Ascending aorta (tissue), 2 donors: ENCODE data around the gene NOSTRIN. TPM values are rescaled to one million over a fixed set of nuclear protein-coding genes. Genes with fewer than 3 reads are reported as not detected.

Experiments
- DNase-seq, 2 donors: peaks; one replicate each; pipeline ENCODE4 v3.0.0-alpha.2; 2019; ENCODE audit warnings: low spot score in 2 of 2
- H3K27ac ChIP-seq, 2 donors: fragments of 200-600 bp; sonication (generic); one replicate each; pipeline ENCODE4 v1.5.1; 2016 to 2017; ENCODE audit warnings: mild to moderate bottlenecking in 1 of 2
- H3K27me3 ChIP-seq: fragments of 200-600 bp; sonication (generic); one replicate; pipeline ENCODE4 v1.5.1; 2017
- H3K36me3 ChIP-seq, 2 donors: fragments of 200-600 bp; sonication (generic); one replicate each; pipeline ENCODE4 v1.5.1; 2016
- H3K4me1 ChIP-seq, 2 donors: fragments of 200-600 bp; sonication (generic); one replicate each; pipeline ENCODE4 v1.5.1; 2016 to 2017; ENCODE audit warnings: mild to moderate bottlenecking in 1 of 2
- H3K4me3 ChIP-seq, 2 donors: fragments of 200-600 bp; sonication (generic); one replicate each; pipeline ENCODE4 v1.5.1; 2016 to 2017; ENCODE audit warnings: mild to moderate bottlenecking in 1 of 2
- H3K9me3 ChIP-seq, 2 donors: fragments of 200-600 bp; sonication (generic); one replicate each; pipeline ENCODE4 v1.5.1; 2016
- intact Hi-C: fragments of 100-400 bp; cut with DNase I; formaldehyde crosslinking; loops from one replicate; pipeline ENCODE4 v1.15.1; 2023
- total RNA-seq: library from RNA; depleted of rRNA; stranded (reverse); fragments of >200 nt; gene quantifications from one replicate; pipeline ENCODE4 v1.1.0, GENCODE V29; 2016
- TF ChIP-seq, protein P1 (sequence below), 3 experiments: fragments of 200-600 bp in 2 of 3; fragments of 450-650 bp in 1 of 3; sonication (generic) in 2 of 3; IDR thresholded peaks; one replicate each; pipeline ENCODE4 v1.5.1; 2016 to 2019; ENCODE audit warnings: antibody characterized with exemption in 3 of 3, mild to moderate bottlenecking in 1 of 3, moderate library complexity in 1 of 3

The NOSTRIN gene
- total RNA-seq, 1 donor from 2014 or later: 7.8 TPM

DNA sequence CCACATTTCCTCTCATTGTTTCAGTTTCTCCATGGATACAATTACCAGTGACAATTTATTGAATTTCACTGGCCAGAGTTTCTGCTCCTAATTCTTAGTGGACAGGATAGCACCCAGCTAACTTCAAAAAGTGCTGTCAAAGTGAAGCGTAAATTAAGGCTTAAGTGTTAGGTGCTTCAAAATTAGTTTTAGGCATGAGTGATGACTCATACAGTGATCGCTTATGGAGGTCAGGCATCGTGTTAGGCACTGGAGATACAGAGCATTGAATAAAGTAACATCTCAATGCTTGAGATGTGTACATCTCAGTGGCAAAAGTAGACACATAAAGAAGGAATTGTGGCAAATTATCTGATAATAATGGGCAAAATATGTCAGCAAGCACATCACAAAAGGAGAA is 40.8 kb downstream of the NOSTRIN start:
- Histone ChIP-seq H3K27ac (no peak overlapping the region), H3K9me3 (no peaks in the 10 kb centered on the region), H3K27me3 (no peaks in the 10 kb centered on the region), H3K4me3 (no peak overlapping the region), H3K4me1 (no peaks in the 10 kb centered on the region), H3K36me3 (no peaks in the 10 kb centered on the region)
- intact Hi-C loops: no loop called here
- TF ChIP-seq, protein P1, sequence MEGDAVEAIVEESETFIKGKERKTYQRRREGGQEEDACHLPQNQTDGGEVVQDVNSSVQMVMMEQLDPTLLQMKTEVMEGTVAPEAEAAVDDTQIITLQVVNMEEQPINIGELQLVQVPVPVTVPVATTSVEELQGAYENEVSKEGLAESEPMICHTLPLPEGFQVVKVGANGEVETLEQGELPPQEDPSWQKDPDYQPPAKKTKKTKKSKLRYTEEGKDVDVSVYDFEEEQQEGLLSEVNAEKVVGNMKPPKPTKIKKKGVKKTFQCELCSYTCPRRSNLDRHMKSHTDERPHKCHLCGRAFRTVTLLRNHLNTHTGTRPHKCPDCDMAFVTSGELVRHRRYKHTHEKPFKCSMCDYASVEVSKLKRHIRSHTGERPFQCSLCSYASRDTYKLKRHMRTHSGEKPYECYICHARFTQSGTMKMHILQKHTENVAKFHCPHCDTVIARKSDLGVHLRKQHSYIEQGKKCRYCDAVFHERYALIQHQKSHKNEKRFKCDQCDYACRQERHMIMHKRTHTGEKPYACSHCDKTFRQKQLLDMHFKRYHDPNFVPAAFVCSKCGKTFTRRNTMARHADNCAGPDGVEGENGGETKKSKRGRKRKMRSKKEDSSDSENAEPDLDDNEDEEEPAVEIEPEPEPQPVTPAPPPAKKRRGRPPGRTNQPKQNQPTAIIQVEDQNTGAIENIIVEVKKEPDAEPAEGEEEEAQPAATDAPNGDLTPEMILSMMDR (IDR thresholded peaks at IDR 0.05): no peak
- DNase-seq: no peak

DNA sequence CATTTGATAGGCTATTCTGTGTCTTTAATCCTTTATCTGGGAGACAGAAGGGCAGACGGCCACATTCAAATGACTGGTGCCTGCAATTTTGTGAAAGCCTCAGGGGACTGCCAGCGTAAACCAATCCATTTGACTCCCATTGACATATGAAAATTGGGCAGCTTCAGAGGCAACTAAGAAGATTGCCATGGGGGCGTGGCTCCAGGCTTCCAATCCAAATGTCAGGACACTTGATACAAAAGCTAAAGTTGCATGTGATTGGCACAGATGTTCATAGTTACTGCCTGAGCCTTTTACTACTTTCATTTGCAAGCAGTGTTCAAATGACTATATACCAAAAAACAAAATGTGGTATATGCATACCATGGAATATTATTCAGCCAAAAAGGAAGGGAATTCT is 45.8 kb downstream of the NOSTRIN start:
- TF ChIP-seq, protein P1 (IDR thresholded peaks at IDR 0.05): no peak
- Histone ChIP-seq H3K36me3 (no peaks in the 10 kb centered on the region), H3K4me1 (no peaks in the 10 kb centered on the region), H3K27me3 (no peaks in the 10 kb centered on the region), H3K4me3 (no peak overlapping the region), H3K9me3 (no peaks in the 10 kb centered on the region), H3K27ac (no peak overlapping the region)
- no peak for DNase-seq
- intact Hi-C loops: no loop called here

DNA sequence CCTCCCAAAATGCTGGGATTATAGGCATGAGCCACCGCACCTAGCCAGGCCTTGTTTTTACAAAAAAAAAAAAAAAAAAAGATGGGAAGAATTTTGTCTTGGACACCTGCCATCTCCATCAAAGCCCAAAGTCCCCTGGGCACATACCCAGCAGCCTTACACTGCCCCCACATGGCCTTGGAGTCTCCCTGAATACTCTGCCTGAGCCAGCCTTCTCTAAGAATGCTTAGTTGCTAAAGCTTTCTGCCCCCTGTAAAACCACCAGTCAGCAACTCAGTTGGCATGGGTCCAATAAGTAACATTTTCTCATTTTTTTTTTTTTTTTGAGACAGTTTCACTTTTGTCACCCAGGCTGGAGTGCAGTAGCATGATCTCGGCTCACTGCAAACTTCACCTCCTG is 47.2 kb downstream of the NOSTRIN start:
- Histone ChIP-seq H3K4me3 (no peak overlapping the region), H3K4me1 (no peaks in the 10 kb centered on the region), H3K36me3 (no peaks in the 10 kb centered on the region), H3K27ac (no peak overlapping the region), H3K27me3 (no peaks in the 10 kb centered on the region), H3K9me3 (no peaks in the 10 kb centered on the region)
- TF ChIP-seq, protein P1 (IDR thresholded peaks at IDR 0.05): no peak
- no peak for DNase-seq
- intact Hi-C loops: no loop called here

DNA sequence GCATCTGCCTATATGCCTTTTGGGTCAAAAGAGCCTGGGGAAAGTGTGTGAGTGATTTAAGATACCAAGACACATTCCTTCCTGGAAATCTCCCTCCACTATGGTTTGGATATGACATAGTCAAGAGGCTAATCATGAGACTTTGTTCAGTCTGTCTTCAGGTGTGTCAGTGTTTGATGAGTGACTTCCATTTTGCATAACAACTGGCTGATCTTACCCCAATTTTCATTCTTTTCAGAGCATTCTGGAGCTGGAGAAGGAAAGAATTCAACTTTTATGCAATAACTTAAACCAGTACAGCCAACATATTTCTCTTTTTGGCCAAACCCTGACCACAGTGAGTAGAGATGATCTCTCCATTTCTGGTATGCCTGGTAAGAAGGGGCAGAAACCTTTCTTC is 48.4 kb downstream of the NOSTRIN start:
- TF ChIP-seq, protein P1 (IDR thresholded peaks at IDR 0.05): no peak
- intact Hi-C loops: no loop called here
- no peak overlapping the region for H3K27ac ChIP-seq
- no peaks in the 10 kb centered on the region for H3K4me1 ChIP-seq
- no peak overlapping the region for H3K4me3 ChIP-seq
- H3K9me3 ChIP-seq: no peaks in the 10 kb centered on the region
- DNase-seq: no peak
- no peaks in the 10 kb centered on the region for H3K27me3 ChIP-seq
- H3K36me3 ChIP-seq: no peaks in the 10 kb centered on the region

DNA sequence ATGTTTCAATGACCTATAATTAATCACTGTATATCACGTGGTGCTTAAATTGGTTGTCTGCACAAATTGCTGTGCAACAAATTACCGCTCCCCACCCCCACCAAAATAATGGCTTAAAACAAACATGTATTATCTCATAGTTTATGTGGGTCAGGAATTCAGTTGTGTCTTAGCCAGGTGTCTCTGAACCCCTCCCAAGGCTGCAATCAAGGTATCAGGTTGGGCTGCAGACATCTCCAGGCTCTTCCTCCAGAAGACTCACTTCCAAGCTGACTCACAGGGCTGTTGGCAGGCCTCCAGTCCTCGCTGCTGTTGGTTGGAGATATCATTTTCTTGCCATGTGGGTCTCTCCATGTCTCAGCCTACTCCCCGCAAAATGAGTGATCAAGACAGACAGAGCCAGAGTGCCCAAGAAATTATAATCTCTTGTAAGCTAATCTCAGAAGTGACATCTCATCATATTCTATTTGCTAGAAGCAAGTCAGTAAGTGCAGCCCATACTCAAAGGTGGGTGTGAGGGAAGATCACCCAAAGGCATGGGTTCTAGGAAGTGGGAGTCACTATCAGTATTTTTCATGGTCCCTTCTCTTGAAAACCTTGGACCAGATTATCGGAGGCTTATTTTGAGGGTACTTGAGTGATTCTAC is 49.4 kb downstream of the NOSTRIN start:
- TF ChIP-seq, protein P1 (IDR thresholded peaks at IDR 0.05): no peak
- Histone ChIP-seq H3K4me3 (no peak overlapping the region), H3K9me3 (no peaks in the 10 kb centered on the region), H3K27ac (no peak overlapping the region), H3K4me1 (no peaks in the 10 kb centered on the region), H3K27me3 (no peaks in the 10 kb centered on the region), H3K36me3 (no peaks in the 10 kb centered on the region)
- DNase-seq: no peak
- intact Hi-C loops: no loop called here

DNA sequence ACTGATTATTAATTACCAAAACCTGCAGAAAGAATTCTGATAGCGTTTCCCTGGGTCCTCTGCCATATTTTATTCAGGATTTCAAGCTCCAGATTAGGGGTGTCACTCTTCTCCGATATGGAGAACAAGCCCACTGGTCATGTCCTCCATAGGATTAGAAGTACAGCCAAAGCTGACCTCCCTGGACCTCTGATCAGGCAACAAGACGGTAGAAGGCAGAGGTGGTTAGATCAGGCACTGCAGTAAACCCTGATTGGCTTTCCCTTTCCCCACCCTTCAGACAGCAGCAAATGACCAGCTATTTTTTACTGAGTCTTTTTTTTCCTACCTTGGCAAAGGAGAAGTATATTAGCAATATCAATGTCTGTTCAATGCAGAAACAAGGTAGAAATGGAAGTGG is 50.0 kb downstream of the NOSTRIN start:
- DNase-seq: no peak
- Histone ChIP-seq H3K27me3 (no peaks in the 10 kb centered on the region), H3K9me3 (no peaks in the 10 kb centered on the region), H3K36me3 (no peaks in the 10 kb centered on the region), H3K4me1 (no peaks in the 10 kb centered on the region), H3K27ac (no peak overlapping the region), H3K4me3 (no peak overlapping the region)
- TF ChIP-seq, protein P1 (IDR thresholded peaks at IDR 0.05): no peak
- intact Hi-C loops: no loop called here
